Prostate gland (tissue), 2 donors: Measurements from ENCODE around the gene CEP70. TPM values are rescaled to one million over a fixed set of nuclear protein-coding genes. Genes with fewer than 3 reads are reported as not detected.

Experiments
- DNase-seq: peaks from one replicate; pipeline ENCODE4 v3.0.0-alpha.2; 2019; ENCODE audit warnings: low spot score
- H3K27ac ChIP-seq, 2 donors: fragments of 200-600 bp; sonication (generic); 2 replicates each; pipeline ENCODE4 v1.5.1; 2017 to 2019
- H3K27me3 ChIP-seq: fragments of 200-600 bp; sonication (generic); replicated peaks from 2 replicates; pipeline ENCODE4 v1.5.1; 2019; ENCODE audit not compliant: insufficient read depth
- H3K36me3 ChIP-seq, 2 donors: fragments of 200-600 bp; sonication (generic); 1 replicate in 1 of 2; 2 replicates in 1 of 2; pipeline versions ENCODE4 v1.5.1 to v1.8.1; 2017 to 2019
- H3K4me1 ChIP-seq: fragments of 200-600 bp; sonication (generic); replicated peaks from 2 replicates; pipeline ENCODE4 v1.5.1; 2019
- H3K4me3 ChIP-seq, 2 donors: fragments of 200-600 bp; sonication (generic); 2 replicates each; pipeline ENCODE4 v1.5.1; 2017 to 2019
- H3K9me3 ChIP-seq: fragments of 200-600 bp; sonication (generic); 2 replicates; pipeline ENCODE4 v1.5.1; 2017
- POLR2A ChIP-seq: fragments of 450-650 bp; IDR thresholded peaks from one replicate; pipeline ENCODE4 v1.6.1; 2016; ENCODE audit warnings: antibody characterized with exemption, mild to moderate bottlenecking
- POLR2AphosphoS5 ChIP-seq: sonication (generic); formaldehyde crosslinking; IDR thresholded peaks from one replicate; pipeline ENCODE4 v1.6.1; 2017; ENCODE audit warnings: antibody characterized with exemption
- WGBS: methylation state at CpG from one replicate; pipeline ENCODE4 v1.1.5; 2018; 5-methylcytosine and 5-hydroxymethylcytosine counted together
- intact Hi-C: fragments of 100-400 bp; cut with DNase I; formaldehyde crosslinking; loops from one replicate; pipeline ENCODE4 v1.14.2; 2022
- total RNA-seq, 2 donors: library from RNA; depleted of rRNA; stranded (reverse); fragments of >200 nt; gene quantifications; one replicate each; pipeline ENCODE4 v1.1.0, GENCODE V29; 2016
- TF ChIP-seq, protein P1 (sequence below), 4 experiments: fragments of 200-600 bp in 2 of 4; fragments of 450-650 bp in 2 of 4; sonication (generic) in 2 of 4; IDR thresholded peaks; 1 replicate in 3 of 4; 2 replicates in 1 of 4; pipeline ENCODE4 v1.5.1; 2016 to 2019; ENCODE audit warnings: antibody characterized with exemption in 4 of 4, mild to moderate bottlenecking in 2 of 4, moderate library complexity in 2 of 4

The CEP70 gene
- total RNA-seq, 2 donors from 2014 or later, result 24.1 to 38.0 TPM

DNA sequence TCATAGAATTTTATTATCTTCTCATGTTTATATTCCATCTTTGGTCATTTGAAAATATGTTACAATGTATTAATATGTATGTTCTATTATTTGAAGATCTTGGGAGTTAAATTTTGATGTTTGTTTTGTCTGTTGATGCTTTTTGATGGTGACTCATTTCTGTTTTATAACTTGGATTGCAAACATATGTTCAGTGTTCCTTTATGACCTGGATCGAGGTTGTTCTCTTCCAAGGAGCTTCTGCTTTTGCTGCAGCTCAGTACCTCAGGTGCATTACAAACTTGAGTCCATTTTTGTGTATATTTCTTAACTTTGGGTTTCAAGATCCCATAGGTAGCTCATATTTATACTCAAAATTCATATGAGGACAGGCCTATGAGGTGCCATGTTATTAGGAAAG, 122.6 kb downstream of the CEP70 start:
- H3K4me1 ChIP-seq, result no peaks in the 10 kb centered on the region
- H3K27me3 ChIP-seq, result no peaks in the 10 kb centered on the region
- WGBS, result 9% methylated on average over 1 of the region's 1 CpG
- intact Hi-C loops, result no loop called here
- no peaks in the 10 kb centered on the region for H3K9me3 ChIP-seq
- H3K4me3 ChIP-seq, result no peak overlapping the region
- no peaks in the 10 kb centered on the region for H3K36me3 ChIP-seq
- H3K27ac ChIP-seq, result no peak overlapping the region
- DNase-seq, result no peak
- TF ChIP-seq POLR2A (no peak), POLR2AphosphoS5 (no peak)

DNA sequence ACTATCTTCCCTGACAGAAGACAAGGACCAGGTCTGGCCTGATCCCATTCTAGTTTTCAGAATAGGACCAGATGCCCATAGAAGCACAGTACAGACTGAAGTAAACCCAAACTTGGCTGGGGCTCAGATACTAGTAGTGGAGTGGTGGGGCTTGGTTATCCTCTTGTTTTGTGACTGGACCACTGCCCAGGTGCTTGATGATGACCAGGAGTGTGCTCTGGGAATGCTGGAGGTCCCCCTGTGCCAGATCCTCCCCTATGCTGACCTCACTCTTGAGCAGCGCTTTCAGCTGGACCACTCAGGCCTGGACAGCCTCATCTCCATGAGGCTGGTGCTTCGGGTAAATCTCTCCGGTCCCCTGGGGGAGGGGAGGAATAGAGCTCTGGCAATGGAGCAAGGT, 123.4 kb downstream of the CEP70 start:
- Histone ChIP-seq H3K4me3 (no peak overlapping the region), H3K9me3 (no peaks in the 10 kb centered on the region), H3K27ac (no peak overlapping the region), H3K27me3 (no peaks in the 10 kb centered on the region), H3K36me3 (no peaks in the 10 kb centered on the region), H3K4me1 (no peaks in the 10 kb centered on the region)
- DNase-seq, result no peak
- intact Hi-C loops, result no loop called here
- 87% methylated on average over 3 of the region's 3 CpGs for WGBS
- TF ChIP-seq POLR2AphosphoS5, result no peak
- no peak for TF ChIP-seq POLR2A

DNA sequence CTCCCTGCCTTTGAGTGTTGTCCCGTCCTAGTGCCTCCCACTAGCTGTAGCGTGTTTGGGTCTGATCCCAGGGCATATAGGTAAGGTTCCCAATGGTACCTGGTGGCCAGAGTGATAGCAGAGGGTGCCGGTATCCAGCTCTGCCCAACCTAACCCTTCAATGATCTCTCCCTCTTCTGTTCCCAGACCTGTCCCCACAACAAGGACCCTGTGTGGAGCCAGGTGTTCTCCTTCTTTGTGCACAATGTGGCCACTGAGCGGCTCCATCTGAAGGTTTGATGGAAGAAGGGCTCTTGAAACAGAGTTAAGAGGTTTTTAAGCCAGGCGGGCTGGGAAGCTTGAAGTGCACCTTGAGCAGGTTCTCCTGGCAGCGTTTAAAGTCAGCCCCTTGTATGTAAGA, 124.2 kb downstream of the CEP70 start:
- H3K27me3 ChIP-seq, result no peaks in the 10 kb centered on the region
- TF ChIP-seq, protein P1, sequence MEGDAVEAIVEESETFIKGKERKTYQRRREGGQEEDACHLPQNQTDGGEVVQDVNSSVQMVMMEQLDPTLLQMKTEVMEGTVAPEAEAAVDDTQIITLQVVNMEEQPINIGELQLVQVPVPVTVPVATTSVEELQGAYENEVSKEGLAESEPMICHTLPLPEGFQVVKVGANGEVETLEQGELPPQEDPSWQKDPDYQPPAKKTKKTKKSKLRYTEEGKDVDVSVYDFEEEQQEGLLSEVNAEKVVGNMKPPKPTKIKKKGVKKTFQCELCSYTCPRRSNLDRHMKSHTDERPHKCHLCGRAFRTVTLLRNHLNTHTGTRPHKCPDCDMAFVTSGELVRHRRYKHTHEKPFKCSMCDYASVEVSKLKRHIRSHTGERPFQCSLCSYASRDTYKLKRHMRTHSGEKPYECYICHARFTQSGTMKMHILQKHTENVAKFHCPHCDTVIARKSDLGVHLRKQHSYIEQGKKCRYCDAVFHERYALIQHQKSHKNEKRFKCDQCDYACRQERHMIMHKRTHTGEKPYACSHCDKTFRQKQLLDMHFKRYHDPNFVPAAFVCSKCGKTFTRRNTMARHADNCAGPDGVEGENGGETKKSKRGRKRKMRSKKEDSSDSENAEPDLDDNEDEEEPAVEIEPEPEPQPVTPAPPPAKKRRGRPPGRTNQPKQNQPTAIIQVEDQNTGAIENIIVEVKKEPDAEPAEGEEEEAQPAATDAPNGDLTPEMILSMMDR (IDR thresholded peaks at IDR 0.05), result no peak
- no peak for TF ChIP-seq POLR2AphosphoS5
- TF ChIP-seq POLR2A, result no peak
- DNase-seq, result no peak
- no peaks in the 10 kb centered on the region for H3K36me3 ChIP-seq
- no peak overlapping the region for H3K27ac ChIP-seq
- H3K4me3 ChIP-seq, result no peak overlapping the region
- no peaks in the 10 kb centered on the region for H3K4me1 ChIP-seq
- intact Hi-C loops, result no loop called here
- no peaks in the 10 kb centered on the region for H3K9me3 ChIP-seq
- 82% methylated on average over 6 of the region's 6 CpGs for WGBS

GRCh38 chr3:138468886-138469285, 125.2 kb downstream of the CEP70 start:
- no peaks in the 10 kb centered on the region for H3K9me3 ChIP-seq
- DNase-seq, result no peak
- no peaks in the 10 kb centered on the region for H3K27me3 ChIP-seq
- H3K27ac ChIP-seq, result no peak overlapping the region
- 23% methylated on average over 2 of the region's 2 CpGs for WGBS
- intact Hi-C loops, result no loop called here
- TF ChIP-seq, protein P1 (IDR thresholded peaks at IDR 0.05), result no peak
- TF ChIP-seq POLR2A, result no peak
- TF ChIP-seq POLR2AphosphoS5, result peak; percentile 4
- H3K36me3 ChIP-seq, result no peaks in the 10 kb centered on the region
- no peaks in the 10 kb centered on the region for H3K4me1 ChIP-seq
- no peak overlapping the region for H3K4me3 ChIP-seq

- H3K4me3 ChIP-seq, result no peak overlapping the region
- no peaks in the 10 kb centered on the region for H3K9me3 ChIP-seq
- intact Hi-C loops, result no loop called here
- no peak overlapping the region for H3K27ac ChIP-seq
- DNase-seq, result no peak
- H3K36me3 ChIP-seq, result no peaks in the 10 kb centered on the region
- no peaks in the 10 kb centered on the region for H3K4me1 ChIP-seq
- WGBS, result 86% methylated on average over 6 of the region's 6 CpGs
- H3K27me3 ChIP-seq, result no peaks in the 10 kb centered on the region
- TF ChIP-seq POLR2AphosphoS5, result no peak
- TF ChIP-seq, protein P1 (IDR thresholded peaks at IDR 0.05), result no peak
- TF ChIP-seq POLR2A, result no peak
These were observed 125.6 kb downstream of the CEP70 start for GRCh38 chr3:138468451-138468850.

- TF ChIP-seq, protein P1 (IDR thresholded peaks at IDR 0.05), result no peak
- TF ChIP-seq POLR2A (no peak), POLR2AphosphoS5 (no peak)
- no peak for DNase-seq
- Histone ChIP-seq H3K4me1 (no peaks in the 10 kb centered on the region), H3K36me3 (no peaks in the 10 kb centered on the region), H3K27ac (no peak overlapping the region), H3K9me3 (no peaks in the 10 kb centered on the region), H3K27me3 (no peaks in the 10 kb centered on the region), H3K4me3 (no peak overlapping the region)
- intact Hi-C loops, result no loop called here
- 79% methylated on average over 5 of the region's 5 CpGs for WGBS
These were observed 126.1 kb downstream of the CEP70 start for GRCh38 chr3:138467931-138468330.
